GM18508 (cell line): ENCODE results near the gene FYB2.

Experiments
- ATAC-seq: cut with Tn5 transposase; IDR thresholded peaks from one replicate; pipeline ENCODE4 v1.9.1; 2021; ENCODE audit warnings: moderate number of reproducible peaks; ENCODE audit not compliant: insufficient read depth, unreplicated experiment

Gene FYB2

DNA sequence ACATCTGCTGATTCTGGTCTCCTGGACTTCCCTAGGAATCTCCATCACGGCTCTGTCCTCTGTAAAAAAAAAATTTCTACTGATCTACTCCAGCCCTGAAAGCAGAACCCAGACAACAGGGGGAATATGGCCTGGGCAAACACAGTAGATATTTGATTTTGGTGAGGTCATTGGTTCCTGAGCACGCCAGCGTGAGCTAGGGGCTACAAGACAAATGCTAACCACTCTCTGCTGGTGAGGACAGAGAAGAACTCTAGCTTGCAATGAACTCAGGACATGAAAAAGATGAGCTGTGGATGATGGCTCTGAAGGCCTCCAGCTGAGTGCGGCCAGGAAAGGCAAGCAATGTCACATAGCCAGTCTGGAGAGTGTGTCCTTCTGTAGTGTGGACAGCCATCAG is 17.2 kb upstream of the FYB2 start:
- ATAC-seq, result no peak

DNA sequence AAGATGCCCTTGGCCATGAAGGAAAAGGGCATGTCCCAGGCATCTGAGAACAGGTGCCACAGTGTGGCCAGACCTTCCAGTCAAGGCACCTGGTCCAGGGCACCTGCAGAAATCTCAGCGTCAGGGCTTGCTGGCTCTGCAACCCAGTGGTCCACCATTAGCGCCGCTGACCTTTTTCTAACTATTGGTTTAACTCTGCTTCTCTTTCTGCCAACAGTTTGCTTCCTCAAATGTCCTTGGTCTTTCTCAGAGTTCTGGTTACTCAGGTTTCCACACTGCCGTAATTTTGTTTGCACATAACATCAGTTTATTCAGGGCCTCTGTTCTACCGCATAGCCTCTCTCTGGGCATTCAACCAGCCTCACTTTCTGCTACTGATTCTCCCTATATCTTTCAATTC is 16.5 kb upstream of the FYB2 start:
- no peak for ATAC-seq

DNA sequence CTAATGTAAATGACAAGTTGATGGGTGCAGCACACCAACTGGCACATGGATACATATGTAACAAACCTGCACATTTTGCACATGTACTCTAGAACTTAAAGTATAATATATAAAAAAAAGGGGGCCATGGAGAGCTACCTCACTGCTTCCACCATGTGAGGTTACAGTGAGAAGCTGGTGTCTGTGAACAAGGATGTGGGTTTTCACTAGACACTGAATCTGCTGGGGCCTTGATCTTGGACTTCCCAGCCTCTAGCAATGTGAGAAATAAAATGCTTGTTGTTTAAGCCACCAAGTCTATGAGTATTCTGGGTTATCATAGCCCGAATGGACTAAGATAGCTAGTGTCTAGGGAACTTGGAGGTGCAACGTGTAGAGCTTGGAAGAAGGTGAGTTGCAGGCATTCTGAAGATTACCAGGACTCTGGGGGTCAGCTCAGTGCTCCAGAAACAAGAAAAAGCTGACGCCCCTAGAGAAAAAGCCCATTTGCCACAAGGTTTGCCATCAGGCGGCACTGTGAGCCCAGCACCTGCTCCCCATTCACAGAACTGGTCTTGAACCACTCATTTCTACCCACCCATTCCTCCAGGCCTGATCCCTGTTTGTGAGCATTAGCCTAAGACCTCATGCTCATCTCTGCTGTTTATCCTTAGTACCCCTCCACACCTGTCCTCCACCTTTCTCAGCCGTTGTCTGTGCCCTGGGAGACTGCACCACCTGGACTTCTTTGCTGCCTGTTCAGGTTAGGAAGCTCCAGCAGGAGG is 15.1 kb upstream of the FYB2 start:
- ATAC-seq, result no peak

DNA sequence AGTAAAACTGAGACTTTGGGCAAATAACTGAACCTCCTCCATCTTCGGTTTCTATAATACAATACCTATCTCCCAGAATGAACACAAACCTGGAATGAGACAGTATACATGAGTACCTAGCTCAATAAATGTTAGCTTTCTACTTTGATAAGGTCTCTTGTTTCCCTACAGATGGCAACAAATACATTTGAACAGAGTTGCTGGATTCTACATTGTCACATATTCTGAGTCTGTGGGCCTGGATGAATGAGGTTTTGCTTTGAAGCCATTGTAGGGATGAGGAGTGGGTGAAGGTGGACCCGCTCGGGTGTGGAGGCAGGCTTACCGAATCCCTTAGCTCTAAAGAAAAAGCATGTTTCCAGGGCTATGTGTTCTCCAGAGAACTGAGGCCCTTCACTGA is 13.9 kb upstream of the FYB2 start:
- ATAC-seq, result no peak

DNA sequence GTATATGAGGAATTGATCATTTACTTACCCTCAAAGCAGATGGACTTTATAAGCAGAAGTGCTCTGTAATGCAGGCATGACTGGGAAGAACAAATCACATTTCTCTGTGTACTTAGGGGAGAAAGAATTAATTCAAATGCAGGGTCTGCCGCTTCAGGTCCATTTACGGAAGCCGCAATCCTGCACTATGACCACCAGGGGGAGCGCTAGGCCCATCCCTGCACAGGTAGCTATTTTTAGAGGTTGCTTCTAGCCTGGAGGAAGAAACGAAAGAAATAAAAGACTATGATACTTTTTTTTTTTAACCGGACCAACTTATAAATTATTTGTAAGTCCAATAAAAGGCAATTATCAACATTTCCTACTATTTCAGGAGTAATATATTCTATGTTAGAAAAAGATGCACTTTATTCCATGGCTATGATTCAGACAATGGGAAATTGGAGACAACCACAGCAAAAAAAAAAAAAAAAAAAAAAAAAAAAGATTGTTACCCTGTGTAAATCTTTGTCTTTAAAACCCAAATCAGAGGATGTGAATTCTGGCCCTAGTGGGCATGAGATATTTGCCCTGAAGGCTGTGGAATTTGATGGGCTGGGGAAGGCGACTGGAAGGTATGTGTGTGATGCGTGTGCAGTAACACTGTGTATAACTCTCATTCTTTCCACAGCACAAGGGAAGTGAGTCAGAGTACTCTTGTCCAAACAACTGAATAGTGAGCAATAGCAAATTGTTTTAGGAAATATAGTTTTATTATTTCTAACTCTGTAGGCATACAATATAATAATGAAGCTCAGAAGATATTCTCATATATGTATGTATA is 12.9 kb upstream of the FYB2 start:
- no peak for ATAC-seq

DNA sequence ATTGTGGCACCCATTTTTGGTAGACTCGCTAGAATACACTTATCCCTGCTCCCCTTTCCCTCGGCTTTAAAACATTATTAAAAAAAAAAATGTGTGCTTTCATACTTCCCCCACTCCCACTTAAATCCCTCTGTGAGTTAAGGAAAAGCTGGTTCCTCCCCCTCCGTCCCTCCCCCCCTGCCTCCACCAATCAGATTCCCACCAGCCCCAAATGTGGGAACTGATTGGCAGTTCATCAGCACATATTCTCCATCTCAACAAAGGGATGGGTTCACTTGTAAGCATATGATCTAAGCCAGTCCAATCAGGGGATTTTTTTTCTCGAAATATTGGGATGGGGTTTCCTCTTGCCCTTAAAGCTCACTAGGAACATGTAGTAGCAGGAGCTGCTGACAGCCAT is 10.8 kb upstream of the FYB2 start:
- ATAC-seq, result no peak

DNA sequence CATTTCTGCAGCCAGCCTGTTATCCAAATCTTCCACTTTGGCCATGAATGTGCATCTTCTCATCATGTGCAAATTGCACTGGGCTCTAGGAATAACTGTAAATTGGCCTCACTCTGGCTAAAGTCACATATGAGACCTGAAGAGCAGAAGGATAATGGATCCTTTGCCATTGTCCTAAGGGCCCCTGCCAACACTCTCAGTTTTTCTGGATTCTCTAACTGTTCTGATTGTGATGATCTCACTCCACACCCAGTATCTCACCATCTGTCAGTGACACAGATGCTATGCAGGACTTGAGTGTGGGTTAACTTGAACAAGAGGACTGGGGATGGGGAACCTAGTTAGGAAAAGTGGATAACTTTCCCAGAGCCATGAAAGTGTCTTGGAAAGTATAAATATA is 8.5 kb upstream of the FYB2 start:
- no peak for ATAC-seq

DNA sequence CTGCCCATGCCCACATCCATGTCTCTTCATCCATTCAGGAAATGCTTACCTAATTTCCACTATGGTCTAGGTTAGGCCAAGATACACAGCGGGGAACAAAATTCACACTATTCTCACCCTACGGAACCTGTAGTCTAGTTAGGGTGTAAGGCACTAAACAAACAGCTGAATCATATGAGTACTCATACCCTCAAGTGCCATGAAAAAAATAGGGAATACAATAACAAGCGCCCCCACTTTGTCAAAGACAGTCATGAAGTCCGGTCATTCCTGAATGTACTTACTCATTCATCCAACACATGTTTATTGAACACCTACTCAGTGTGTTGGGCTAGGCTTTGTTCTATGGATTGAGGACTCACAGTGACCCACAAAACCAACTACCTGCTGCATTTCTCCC is 6.2 kb upstream of the FYB2 start:
- no peak for ATAC-seq

DNA sequence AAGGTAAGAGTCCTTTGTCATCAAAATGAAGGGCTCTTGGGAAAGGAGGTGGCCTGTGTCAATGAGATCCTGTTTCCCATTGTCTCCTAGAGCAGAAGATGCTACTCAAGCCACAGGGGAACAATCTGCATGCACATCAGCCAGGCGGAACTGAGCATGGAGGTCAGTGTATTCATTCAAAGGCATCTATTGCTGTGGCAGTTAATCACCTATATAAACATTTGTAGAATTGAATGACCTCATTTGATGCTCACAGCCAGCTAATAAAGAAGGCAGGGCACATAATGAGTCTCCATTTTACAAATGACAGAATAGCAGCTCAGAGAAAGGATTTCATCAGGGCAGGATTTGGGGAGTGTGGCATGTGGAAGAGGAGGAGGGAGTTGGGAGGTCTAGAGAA is 5.7 kb upstream of the FYB2 start:
- ATAC-seq, result no peak

DNA sequence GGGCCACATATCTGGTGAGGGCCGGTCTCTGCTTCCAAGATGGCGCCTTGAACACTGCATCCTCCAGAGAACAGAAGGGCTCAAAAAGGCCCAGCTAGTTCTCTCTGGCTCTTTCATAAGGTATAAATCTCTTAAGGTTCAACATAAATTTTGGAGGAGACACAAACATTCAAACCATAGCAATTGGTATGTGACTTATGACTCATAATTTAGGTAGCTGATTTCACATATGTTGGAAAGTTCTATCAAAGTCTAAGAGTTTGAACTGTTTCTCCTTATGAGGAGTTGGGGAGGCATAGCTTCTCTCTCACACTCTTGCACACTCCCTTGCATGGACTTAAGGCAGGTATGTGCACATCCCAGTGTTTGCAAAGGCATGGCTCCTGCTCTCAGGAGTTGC is 5.1 kb upstream of the FYB2 start:
- ATAC-seq, result no peak

DNA sequence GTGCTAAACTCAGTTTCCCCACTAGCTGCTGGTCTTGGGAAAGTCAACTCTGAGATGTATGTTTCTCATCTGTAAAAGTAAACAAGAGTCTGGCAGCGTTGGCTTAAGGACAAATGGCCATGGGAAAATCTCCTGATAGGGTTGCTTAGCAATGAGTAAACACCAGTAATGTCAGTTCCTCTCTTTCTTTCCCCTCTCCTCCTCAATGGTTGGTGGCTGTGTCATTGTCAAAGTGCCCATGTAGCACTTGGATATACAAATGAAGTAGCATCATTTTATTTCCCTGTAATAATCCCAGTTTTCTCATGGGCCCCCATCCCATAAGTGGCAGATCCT is 2.2 kb upstream of the FYB2 start:
- no peak for ATAC-seq

DNA sequence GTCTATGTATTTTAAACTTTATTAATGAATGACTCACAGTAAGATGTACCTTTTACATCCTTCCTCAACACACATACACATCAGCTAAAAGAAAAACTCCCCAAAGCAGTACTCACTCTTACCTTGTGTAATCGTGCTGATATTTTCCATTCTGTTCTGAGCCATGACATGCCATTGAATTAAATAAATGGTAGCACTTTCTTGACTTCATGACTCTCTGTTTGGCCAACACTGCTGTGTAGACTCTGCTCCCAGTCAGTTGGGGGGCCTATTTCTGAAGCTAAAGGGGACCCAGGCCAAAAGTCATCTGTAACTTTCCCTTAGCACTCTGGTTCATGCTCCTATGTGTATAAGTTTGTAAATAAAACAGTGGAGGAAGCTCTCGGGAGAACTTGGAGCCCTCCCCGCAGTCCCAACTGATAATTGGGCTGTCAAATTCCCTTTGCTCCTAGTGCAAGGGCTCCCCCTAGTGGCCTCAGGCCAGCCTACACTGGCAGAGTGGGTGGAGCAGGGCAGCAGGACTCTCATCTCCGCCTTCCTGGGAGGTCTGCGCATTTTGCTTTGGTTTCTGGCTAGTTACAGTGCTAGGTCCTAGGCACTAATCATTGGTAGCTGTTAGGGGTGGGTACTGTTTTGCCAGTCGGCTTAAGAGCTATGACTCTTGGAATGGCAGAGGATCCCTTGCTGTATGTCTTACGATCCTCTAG is 1.7 kb upstream of the FYB2 start:
- ATAC-seq, result no peak

DNA sequence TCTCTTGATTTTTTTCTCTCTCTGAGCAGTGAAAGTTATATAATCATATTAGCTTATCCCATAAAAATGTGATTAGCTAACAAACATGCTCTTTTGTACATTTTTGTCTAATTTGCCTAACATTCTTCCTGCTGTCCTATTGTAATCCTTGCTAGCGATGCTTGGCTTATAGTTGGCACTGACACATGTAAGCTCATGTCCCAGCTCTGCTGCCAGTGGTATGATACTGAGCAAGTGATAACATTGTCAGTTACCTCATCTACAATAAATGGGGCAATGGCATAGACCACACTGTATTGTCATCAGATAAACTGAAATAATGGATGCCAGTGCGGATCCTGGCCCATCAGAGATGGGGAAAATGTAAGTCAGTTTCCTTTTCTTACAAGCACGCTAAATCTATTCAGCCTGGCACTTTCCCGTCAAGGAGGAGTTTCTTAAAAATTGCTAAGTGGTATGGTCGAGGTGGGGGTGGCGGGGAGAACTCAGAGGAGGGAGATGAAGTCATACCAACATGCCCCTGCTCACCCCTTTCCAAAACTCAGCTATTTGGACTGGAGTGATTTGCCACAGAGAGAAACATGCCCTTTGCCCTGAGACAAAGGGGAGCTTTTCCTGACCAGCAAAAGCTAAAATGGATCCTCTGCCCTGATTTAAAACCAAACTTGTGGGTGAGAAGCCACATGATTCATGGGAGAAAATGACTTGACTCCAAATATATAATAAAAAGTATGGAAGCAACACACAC is 1.3 kb downstream of the FYB2 start:
- ATAC-seq, result no peak

DNA sequence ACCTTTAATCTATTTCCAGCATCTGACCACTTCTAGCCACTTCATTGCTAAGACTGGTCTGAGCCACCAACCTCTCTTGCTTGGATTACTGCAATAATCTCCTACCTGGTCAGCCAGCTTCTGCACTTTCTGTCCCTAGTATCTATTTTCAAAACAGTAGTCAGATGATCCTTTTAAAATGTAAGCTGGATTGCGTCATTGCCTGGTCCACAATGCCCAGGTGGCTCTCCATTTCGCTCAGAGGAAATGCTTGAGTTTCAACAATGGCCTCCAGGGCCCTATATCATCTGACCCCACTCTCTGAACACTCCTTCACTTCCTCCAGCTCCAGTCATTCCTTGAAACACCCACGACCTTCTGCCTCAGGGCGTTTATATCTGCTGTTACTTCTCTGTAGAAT is 2.3 kb downstream of the FYB2 start:
- ATAC-seq, result peak; percentile 48

DNA sequence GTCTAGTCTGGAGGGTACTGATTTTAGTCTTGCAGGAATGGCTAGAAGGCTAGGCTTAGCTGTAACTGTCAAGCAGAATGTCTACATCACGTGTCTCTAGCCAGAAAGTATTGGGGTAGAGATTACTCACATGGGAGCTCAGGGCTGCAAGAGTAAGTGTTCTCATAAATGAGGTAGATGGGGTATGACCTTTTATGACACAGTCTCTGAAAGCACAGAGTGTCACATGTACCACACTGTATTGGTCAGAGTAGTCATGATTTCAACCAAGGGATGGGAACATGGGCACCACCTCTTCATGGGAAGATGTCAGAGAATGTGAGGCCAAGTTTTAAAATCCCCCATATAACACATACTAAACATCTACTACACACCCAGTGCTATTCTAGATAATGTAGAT is 2.9 kb downstream of the FYB2 start:
- ATAC-seq, result no peak

DNA sequence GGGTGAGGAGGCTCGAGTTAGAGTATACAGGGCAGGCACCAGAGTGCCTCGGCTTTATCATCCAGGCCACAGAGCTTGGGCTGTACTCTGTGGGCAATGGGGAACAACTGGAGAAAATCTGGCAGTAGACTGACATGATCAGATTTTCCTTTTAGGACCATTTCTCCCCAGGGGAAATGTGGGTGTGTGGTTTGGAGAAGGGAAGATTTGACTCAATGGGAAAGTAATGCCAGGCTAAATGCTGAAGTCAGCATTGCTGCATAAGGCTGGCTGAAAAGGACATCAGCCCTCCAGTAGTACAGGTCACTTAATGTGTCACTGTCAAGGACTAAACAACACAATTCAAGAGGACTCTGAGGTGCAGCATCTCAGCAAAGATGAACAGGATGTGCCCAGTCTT is 5.0 kb downstream of the FYB2 start:
- ATAC-seq, result no peak

DNA sequence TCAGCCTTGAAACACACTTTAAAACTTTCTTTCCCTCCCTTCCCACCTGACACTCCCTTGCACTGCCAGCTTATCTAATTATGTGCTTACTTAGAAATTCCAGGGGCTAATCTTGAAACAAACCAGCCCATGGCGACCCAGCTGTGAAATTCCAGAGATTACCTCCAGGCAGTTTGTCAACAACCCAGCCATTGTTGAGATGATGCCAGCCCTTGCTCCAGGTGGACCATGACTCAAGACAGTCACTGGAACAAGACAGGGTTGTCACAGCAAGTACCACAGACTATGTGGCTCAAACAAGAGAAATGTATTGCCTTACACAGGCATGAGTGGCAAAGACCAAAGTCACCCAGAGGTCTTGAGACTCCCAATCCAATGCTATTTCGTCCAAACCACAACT is 7.9 kb downstream of the FYB2 start:
- ATAC-seq, result no peak

DNA sequence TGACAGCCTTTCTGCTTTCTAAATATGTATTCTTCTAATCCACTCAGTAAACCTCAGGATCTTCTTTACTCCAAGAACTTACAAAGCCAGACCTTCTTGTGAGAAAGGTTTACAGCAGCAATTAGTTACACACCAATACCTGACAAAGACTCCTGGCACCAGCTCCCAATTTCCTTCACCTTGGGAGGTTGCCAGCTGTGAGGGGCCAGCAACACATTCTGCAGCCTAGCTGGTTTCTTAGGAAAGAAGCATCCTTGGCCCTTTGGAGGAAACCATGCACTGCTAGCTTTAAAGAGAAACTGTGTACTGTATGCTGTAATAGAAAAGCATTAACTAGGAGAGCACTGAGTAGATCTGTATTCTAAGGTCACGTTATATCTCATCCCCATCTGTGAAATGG is 10.8 kb downstream of the FYB2 start:
- no peak for ATAC-seq

DNA sequence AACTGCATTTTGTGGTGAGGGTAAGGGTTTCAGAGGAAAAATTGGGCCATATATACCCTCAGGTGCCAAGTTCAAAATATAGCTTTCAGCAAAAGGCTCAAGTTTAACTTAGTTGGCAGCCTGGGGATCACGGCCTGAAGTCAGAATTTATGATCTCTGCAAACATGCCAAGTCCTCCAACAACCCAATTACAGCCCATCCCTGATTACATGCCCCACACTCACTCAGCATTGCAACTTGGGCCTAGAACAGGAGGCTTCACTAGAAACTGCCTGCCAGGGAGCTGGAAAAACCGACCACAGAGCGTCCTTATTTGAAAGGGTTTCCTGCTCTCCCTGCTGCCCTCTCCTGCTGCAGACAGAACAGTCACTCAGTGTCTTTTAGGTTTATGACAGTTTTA is 12.4 kb downstream of the FYB2 start:
- ATAC-seq, result no peak

DNA sequence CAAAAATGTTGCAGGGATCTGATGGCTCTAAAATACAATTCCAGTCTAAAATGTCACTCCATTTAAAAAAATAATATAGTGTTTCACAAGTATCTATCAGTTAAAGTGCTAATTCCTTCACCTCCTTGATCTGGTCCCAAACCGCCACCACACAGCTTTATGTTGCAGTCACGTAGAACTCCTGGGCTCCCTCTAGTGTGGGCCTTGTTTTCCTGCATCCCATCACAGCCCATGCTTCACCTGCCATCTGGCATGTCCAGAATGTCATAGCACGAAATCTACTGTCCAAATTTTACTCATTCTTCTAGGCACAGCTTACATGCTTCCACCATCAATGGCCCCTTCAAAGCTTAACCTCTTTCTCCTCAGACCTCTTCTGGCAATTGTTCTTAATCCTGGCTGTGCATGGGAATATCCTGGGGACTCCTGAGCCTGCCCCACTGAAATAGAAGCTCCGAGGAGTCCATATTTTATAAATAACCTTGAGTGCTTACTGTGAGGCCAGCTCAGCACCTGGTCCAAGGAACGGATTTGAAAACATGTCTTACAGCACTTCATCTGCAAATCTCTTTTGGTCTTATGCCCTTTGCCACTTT is 15.5 kb downstream of the FYB2 start:
- no peak for ATAC-seq
